Neural cell (in vitro differentiated cells): ENCODE measurements around the gene OXSR1. TPM values are rescaled to one million over a fixed set of nuclear protein-coding genes. Genes with fewer than 3 reads are reported as not detected.

Experiments
- H2AFZ ChIP-seq: fragments of 200-600, 300-800 bp; sonication (generic), shearing (Covaris generic); 2 replicates; pipeline ENCODE4 v1.6.0; 2014; ENCODE audit warnings: low read depth, mild to moderate bottlenecking, antibody characterized with exemption, low read length, moderate library complexity
- H3F3A ChIP-seq: fragments of 200-600 bp; shearing (Covaris generic); 2 replicates; pipeline ENCODE4 v1.6.1; 2016; ENCODE audit warnings: mild to moderate bottlenecking, moderate library complexity, mixed read lengths, antibody characterized with exemption, low read length; ENCODE audit not compliant: insufficient read depth, poor library complexity, severe bottlenecking
- H3K27ac ChIP-seq: fragments of 200-600, 300-800 bp; sonication (generic), shearing (Covaris generic); 2 replicates; pipeline ENCODE4 v1.5.1; 2014; ENCODE audit warnings: mild to moderate bottlenecking, low read length, moderate library complexity
- H3K27me3 ChIP-seq: fragments of 300-800, 200-600 bp; sonication (generic), shearing (Covaris generic); 2 replicates; pipeline ENCODE4 v1.6.0; 2014; ENCODE audit warnings: mild to moderate bottlenecking, low read depth, low read length, moderate library complexity; ENCODE audit not compliant: insufficient read depth
- H3K36me3 ChIP-seq: fragments of 300-800, 200-600 bp; sonication (generic), shearing (Covaris generic); 2 replicates; pipeline ENCODE4 v1.5.1; 2014; ENCODE audit warnings: mild to moderate bottlenecking, antibody characterized with exemption, low read length, moderate library complexity; ENCODE audit not compliant: insufficient read depth
- H3K4me2 ChIP-seq: fragments of 300-800, 200-600 bp; sonication (generic), shearing (Covaris generic); 2 replicates; pipeline ENCODE4 v1.6.0; 2014; ENCODE audit warnings: mild to moderate bottlenecking, low read length
- H3K4me3 ChIP-seq: fragments of 300-800, 200-600 bp; sonication (generic), shearing (Covaris generic); 2 replicates; pipeline ENCODE4 v1.5.1; 2014; ENCODE audit warnings: mild to moderate bottlenecking, low read length, moderate library complexity
- H3K79me2 ChIP-seq: fragments of 200-600 bp; shearing (Covaris generic); replicated peaks from 2 replicates; pipeline ENCODE4 v1.6.0; 2014; ENCODE audit warnings: mild to moderate bottlenecking, low read length, moderate library complexity; ENCODE audit not compliant: insufficient read depth
- H3K9ac ChIP-seq: fragments of 300-800, 200-600 bp; sonication (generic), shearing (Covaris generic); 2 replicates; pipeline ENCODE4 v1.6.1; 2016; ENCODE audit warnings: mild to moderate bottlenecking, low read length, mixed read lengths
- H3K9me2 ChIP-seq: fragments of 200-600 bp; shearing (Covaris generic); 2 replicates; pipeline ENCODE4 v1.6.1; 2016; ENCODE audit warnings: mild to moderate bottlenecking, low read length, mixed read lengths; ENCODE audit not compliant: insufficient read depth
- H3K9me3 ChIP-seq: fragments of 200-600, 300-800 bp; sonication (generic), shearing (Covaris generic); 2 replicates; pipeline ENCODE4 v1.6.1; 2016; ENCODE audit warnings: mild to moderate bottlenecking, mixed run types, low read length, moderate library complexity, mixed read lengths
- H4K20me1 ChIP-seq: fragments of 200-600 bp; shearing (Covaris generic); 2 replicates; pipeline ENCODE4 v1.6.1; 2016; ENCODE audit warnings: mild to moderate bottlenecking, mixed run types; ENCODE audit not compliant: insufficient read depth
- CTCF ChIP-seq: fragments of 450-650 bp; IDR thresholded peaks from 2 replicates; pipeline ENCODE4 v1.5.1; 2014; ENCODE audit warnings: antibody characterized with exemption, mild to moderate bottlenecking, moderate library complexity; ENCODE audit not compliant: poor library complexity, severe bottlenecking
- EP300 ChIP-seq: fragments of 450-650 bp; conservative IDR thresholded peaks from 2 replicates; pipeline ENCODE4 v1.6.1; 2014; ENCODE audit warnings: antibody characterized with exemption, mild to moderate bottlenecking, moderate library complexity; ENCODE audit not compliant: poor library complexity, severe bottlenecking
- EZH2 ChIP-seq: fragments of 200-600, 300-800 bp; shearing (Covaris generic), sonication (generic); IDR thresholded peaks from 2 replicates; pipeline ENCODE4 v1.6.1; 2014; ENCODE audit warnings: antibody characterized with exemption, low read length, borderline replicate concordance, mild to moderate bottlenecking; ENCODE audit not compliant: insufficient read depth, poor library complexity, severe bottlenecking
- MXI1 ChIP-seq: fragments of 450-650 bp; conservative IDR thresholded peaks from 2 replicates; pipeline ENCODE4 v1.6.1; 2014; ENCODE audit warnings: antibody characterized with exemption, mild to moderate bottlenecking; ENCODE audit not compliant: poor library complexity, severe bottlenecking
- POLR2AphosphoS5 ChIP-seq: IDR thresholded peaks from 2 replicates; pipeline ENCODE4 v1.6.1; 2012
- RAD21 ChIP-seq: fragments of 450-650 bp; conservative IDR thresholded peaks from 2 replicates; pipeline ENCODE4 v1.6.1; 2014; ENCODE audit warnings: antibody characterized with exemption, mild to moderate bottlenecking, moderate library complexity
- REST ChIP-seq: IDR thresholded peaks from 2 replicates; pipeline ENCODE4 v1.6.1; 2012; ENCODE audit warnings: borderline replicate concordance
- SMC3 ChIP-seq: fragments of 450-650 bp; conservative IDR thresholded peaks from 2 replicates; pipeline ENCODE4 v1.6.1; 2014; ENCODE audit warnings: antibody characterized with exemption, mild to moderate bottlenecking, moderate library complexity; ENCODE audit not compliant: poor library complexity
- TAF1 ChIP-seq: IDR thresholded peaks from 2 replicates; pipeline ENCODE4 v1.6.1; 2012; ENCODE audit warnings: low read depth
- polyA plus RNA-seq: library from polyadenylated mRNA; depleted of rRNA; stranded (reverse); fragments of >200 nt; gene quantifications from 2 replicates; pipeline ENCODE4 v1.2.3, GENCODE V29; 2014

The OXSR1 gene
- polyA plus RNA-seq, 1 donor from 2014 or later: 50.8 TPM

GRCh38 chr3:38121832-38122461, 43.4 kb upstream of the OXSR1 start:
- H3K9ac ChIP-seq: no peak overlapping the region
- no peaks in the 10 kb centered on the region for H3K9me3 ChIP-seq
- H3K27me3 ChIP-seq: no peaks in the 10 kb centered on the region
- no peaks in the 10 kb centered on the region for H3K79me2 ChIP-seq
- H2AFZ ChIP-seq: no peak overlapping the region
- H3K27ac ChIP-seq: no peak overlapping the region
- TF ChIP-seq MXI1 (no peak), TAF1 (no peak), EP300 (no peak), POLR2AphosphoS5 (no peak), CTCF (no peak), REST (no peak), SMC3 (no peak)
- H3K9me2 ChIP-seq: no peaks in the 10 kb centered on the region
- H3K4me3 ChIP-seq: no peak overlapping the region
- no peaks in the 10 kb centered on the region for H4K20me1 ChIP-seq
- H3K36me3 ChIP-seq: peaks cover 5% of the 10 kb centered on the region
- no peaks in the 10 kb centered on the region for H3F3A ChIP-seq
- H3K4me2 ChIP-seq: no peak overlapping the region

GRCh38 chr3:38122712-38123290, 42.5 kb upstream of the OXSR1 start:
- H3K36me3 ChIP-seq: peaks cover 5% of the 10 kb centered on the region

More at GRCh38 chr3:38122712-38123290, 42.5 kb upstream of the OXSR1 start:
- H3K9me3 ChIP-seq: no peaks in the 10 kb centered on the region
- no peak overlapping the region for H3K4me3 ChIP-seq
- no peaks in the 10 kb centered on the region for H3K79me2 ChIP-seq
- H3F3A ChIP-seq: no peaks in the 10 kb centered on the region
- no peaks in the 10 kb centered on the region for H3K27me3 ChIP-seq
- no peak overlapping the region for H2AFZ ChIP-seq
- H3K4me2 ChIP-seq: no peak overlapping the region
- TF ChIP-seq SMC3 (no peak), REST (no peak), EZH2 (no peak), RAD21 (no peak)
- H3K9me2 ChIP-seq: no peaks in the 10 kb centered on the region
- H3K27ac ChIP-seq: no peak overlapping the region
- no peak overlapping the region for H3K9ac ChIP-seq
- no peaks in the 10 kb centered on the region for H4K20me1 ChIP-seq
